ENCODE data around the gene C10orf143. TPM values are rescaled to one million over a fixed set of nuclear protein-coding genes. Genes with fewer than 3 reads are reported as not detected.

Gene C10orf143
- total and polyA plus RNA-seq, 2 of the 8 experiments (the other 6 are each of a cell fraction or from before 2014, with no cell fraction given): 1.6 to 2.0 TPM

DNA sequence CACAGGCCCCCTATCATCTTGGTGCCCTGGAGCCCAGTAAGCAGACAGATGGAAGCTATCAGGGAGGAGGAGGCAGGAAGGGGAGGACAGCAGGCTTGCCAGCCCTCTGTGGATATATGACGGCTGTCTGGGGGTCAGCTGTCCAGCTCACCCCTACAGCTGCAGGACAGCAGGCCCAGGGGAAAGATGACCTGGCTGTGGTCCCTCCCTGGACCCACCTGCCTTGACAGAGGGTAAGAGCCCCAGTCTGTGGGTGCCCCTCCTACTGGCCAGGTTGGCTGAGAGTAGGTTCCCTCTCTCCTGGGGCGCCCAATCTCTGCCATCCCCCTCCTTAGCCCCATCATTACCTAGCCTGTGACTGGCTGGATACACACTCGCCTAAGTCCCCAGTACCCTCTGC is 62.5 kb downstream of the C10orf143 start (continued):
- no peak for TF ChIP-seq EGR1 (IDR thresholded peaks at IDR 0.05; ENCODE audit: borderline replicate concordance, low read depth, low read length)
- TF ChIP-seq JUND (IDR thresholded peaks at IDR 0.05; ENCODE audit: low read length): no peak
- TF ChIP-seq CBX5 (IDR thresholded peaks at IDR 0.05; ENCODE audit: low read depth, low read length): no peak
- TF ChIP-seq BACH1 (IDR thresholded peaks at IDR 0.05; ENCODE audit: low read length): no peak
- no peak for TF ChIP-seq CEBPB (IDR thresholded peaks at IDR 0.05; ENCODE audit: low read depth, low read length)
- TF ChIP-seq, protein P1, sequence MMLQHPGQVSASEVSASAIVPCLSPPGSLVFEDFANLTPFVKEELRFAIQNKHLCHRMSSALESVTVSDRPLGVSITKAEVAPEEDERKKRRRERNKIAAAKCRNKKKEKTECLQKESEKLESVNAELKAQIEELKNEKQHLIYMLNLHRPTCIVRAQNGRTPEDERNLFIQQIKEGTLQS (IDR thresholded peaks at IDR 0.05; ENCODE audit: insufficient read depth, low read depth, low read length): no peak
- TF ChIP-seq NRF1 (IDR thresholded peaks at IDR 0.05; ENCODE audit: low read depth, low read length): no peak

Measured in H1 (cell line).